OCI-LY3 (cell line): ENCODE data around the gene PLPP7.

ENCODE experiments used
- CTCF ChIP-seq: fragments of 200-600, 300-600 bp; sonication (generic); IDR thresholded peaks from 2 replicates; pipeline ENCODE4 v1.5.1; 2014; ENCODE audit warnings: antibody characterized with exemption, low read length, low read depth
- EZH2phosphoT487 ChIP-seq: fragments of 200-600 bp; shearing (Covaris generic); IDR thresholded peaks from 2 replicates; pipeline ENCODE4 v1.6.1; 2018; ENCODE audit warnings: antibody characterized with exemption, mixed run types, low read depth

- TF ChIP-seq CTCF, result no peak
- TF ChIP-seq EZH2phosphoT487, result no peak
These were observed 7.3 kb upstream of the PLPP7 start for GRCh38 chr9:131282175-131282574.
